ENCODE results near the gene DAAM1.

DNA sequence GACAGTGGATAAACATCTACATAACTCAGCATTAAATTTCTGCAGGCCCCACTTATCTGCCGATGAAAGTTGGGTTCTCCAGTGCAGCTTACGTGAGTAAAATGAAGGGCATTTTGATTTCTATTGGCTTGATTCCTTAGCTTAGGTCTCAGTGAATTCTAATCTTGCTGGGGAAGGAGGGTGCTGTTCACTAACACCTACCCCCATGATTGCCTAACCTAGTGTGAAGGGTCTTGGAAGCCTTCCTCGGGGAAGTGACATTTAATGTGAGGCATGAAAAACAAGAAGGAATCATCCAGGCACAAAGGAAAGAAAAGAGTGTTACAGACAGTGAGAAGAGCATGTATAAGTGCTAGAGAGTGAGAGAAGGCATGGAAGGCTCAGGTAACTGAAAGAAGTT, 81.0 kb downstream of the DAAM1 start:
- TF ChIP-seq, protein P1, sequence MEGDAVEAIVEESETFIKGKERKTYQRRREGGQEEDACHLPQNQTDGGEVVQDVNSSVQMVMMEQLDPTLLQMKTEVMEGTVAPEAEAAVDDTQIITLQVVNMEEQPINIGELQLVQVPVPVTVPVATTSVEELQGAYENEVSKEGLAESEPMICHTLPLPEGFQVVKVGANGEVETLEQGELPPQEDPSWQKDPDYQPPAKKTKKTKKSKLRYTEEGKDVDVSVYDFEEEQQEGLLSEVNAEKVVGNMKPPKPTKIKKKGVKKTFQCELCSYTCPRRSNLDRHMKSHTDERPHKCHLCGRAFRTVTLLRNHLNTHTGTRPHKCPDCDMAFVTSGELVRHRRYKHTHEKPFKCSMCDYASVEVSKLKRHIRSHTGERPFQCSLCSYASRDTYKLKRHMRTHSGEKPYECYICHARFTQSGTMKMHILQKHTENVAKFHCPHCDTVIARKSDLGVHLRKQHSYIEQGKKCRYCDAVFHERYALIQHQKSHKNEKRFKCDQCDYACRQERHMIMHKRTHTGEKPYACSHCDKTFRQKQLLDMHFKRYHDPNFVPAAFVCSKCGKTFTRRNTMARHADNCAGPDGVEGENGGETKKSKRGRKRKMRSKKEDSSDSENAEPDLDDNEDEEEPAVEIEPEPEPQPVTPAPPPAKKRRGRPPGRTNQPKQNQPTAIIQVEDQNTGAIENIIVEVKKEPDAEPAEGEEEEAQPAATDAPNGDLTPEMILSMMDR (IDR thresholded peaks at IDR 0.05), result no peak
- no peak for TF ChIP-seq POLR2A (IDR thresholded peaks at IDR 0.05)

All from uterus (tissue), 2 donors.